ENCODE measurements around the gene PTPN21. TPM values are rescaled to one million over a fixed set of nuclear protein-coding genes. Genes with fewer than 3 reads are reported as not detected.

Gene PTPN21
- total RNA-seq, 1 donor from 2014 or later = 18.1 TPM

DNA sequence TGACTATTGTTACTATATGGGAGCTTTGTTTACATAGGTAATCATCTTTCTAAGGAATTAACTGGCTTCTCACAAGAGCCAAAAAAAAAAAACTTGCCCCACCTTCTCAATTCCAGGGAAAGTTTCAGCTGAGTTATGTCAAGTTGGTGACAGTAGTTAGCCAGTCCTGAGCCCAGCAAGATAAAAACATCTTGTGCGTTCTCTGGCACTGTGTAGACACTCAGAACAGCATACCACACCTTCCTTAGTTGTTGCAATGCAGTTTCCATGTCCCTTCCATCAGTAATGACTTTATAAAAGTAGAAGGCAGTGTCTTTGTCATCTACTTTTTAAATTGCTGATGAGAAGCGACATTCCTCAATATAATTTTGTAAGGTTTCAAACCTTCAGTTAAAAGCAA lies 50.2 kb downstream of the PTPN21 start:
- Histone ChIP-seq H3K27me3 (no peaks in the 10 kb centered on the region), H3K4me1 (no peaks in the 10 kb centered on the region), H3K9me3 (no peaks in the 10 kb centered on the region), H3K4me3 (no peak overlapping the region), H3K27ac (no peak overlapping the region), H3K36me3 (peaks cover 29 to 70% of the 10 kb centered on the region in 2 donors)
- intact Hi-C loops (cut with DNase I) = no loop called here
- no peak for DNase-seq (ENCODE audit: low spot score in 2 of 2)
- TF ChIP-seq, protein P1, sequence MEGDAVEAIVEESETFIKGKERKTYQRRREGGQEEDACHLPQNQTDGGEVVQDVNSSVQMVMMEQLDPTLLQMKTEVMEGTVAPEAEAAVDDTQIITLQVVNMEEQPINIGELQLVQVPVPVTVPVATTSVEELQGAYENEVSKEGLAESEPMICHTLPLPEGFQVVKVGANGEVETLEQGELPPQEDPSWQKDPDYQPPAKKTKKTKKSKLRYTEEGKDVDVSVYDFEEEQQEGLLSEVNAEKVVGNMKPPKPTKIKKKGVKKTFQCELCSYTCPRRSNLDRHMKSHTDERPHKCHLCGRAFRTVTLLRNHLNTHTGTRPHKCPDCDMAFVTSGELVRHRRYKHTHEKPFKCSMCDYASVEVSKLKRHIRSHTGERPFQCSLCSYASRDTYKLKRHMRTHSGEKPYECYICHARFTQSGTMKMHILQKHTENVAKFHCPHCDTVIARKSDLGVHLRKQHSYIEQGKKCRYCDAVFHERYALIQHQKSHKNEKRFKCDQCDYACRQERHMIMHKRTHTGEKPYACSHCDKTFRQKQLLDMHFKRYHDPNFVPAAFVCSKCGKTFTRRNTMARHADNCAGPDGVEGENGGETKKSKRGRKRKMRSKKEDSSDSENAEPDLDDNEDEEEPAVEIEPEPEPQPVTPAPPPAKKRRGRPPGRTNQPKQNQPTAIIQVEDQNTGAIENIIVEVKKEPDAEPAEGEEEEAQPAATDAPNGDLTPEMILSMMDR (IDR thresholded peaks at IDR 0.05) = no peak

DNA sequence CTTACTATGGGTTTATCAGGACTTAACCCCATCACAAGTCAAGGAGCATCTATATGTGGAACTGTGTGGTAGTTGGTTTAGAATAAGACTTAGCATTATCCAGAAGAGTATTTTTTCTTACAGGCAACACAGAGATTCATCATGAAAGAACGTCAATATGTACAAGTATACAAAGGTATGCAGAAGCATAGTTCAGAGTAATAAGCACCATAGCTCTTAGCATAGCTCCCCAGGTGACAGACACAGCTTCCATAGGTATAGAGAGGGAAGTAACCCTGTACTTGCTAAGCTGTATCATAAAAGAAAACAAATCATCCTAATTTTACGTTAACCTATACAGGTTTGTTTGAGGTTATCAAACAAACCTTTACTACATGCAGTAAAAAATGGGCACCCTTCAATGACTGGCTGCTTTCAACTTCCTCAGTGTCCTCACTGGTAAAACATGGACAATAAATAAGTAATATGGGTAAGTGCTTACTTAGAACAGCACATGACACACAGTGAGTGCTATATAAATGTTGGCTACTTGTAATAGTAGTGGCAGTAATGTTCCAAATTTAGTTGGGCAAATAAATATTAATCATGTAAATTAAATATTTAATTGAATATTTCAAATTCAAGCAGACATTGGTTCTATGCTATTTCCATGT lies 50.9 kb downstream of the PTPN21 start:
- intact Hi-C loops (cut with DNase I) = no loop called here
- Histone ChIP-seq H3K9me3 (no peaks in the 10 kb centered on the region), H3K27me3 (no peaks in the 10 kb centered on the region), H3K27ac (no peak overlapping the region), H3K4me1 (no peaks in the 10 kb centered on the region), H3K4me3 (no peak overlapping the region), H3K36me3 (peaks cover 28 to 71% of the 10 kb centered on the region in 2 donors)
- DNase-seq (ENCODE audit: low spot score in 2 of 2) = no peak
- TF ChIP-seq, protein P1 (IDR thresholded peaks at IDR 0.05) = no peak

DNA sequence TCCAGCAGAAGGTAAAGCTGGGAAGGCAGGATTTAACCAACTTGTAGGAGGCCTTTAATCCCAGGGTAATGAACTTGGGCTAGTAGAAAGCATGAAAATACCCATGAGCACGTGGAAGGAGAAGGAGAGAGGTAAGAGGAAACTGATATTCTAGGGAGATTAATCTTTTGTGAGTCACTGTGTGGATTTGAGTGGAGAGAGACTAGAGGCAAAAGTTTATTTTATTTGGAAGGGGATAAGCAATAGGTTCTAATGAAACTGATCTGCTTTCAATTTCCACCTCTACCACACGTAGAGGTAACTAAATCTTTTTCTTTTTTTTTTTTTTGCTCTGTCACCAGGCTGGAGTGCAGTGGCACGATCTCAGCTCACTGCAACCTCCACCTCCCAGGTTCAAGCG lies 52.1 kb downstream of the PTPN21 start:
- H3K36me3 ChIP-seq = peaks cover 28 to 76% of the 10 kb centered on the region in 2 donors
- DNase-seq (ENCODE audit: low spot score in 2 of 2) = no peak
- H3K4me1 ChIP-seq = no peaks in the 10 kb centered on the region
- TF ChIP-seq, protein P1 (IDR thresholded peaks at IDR 0.05) = no peak
- no peak overlapping the region for H3K27ac ChIP-seq
- no peaks in the 10 kb centered on the region for H3K27me3 ChIP-seq
- H3K4me3 ChIP-seq = no peak overlapping the region
- intact Hi-C loops (cut with DNase I) = no loop called here
- H3K9me3 ChIP-seq = no peaks in the 10 kb centered on the region

DNA sequence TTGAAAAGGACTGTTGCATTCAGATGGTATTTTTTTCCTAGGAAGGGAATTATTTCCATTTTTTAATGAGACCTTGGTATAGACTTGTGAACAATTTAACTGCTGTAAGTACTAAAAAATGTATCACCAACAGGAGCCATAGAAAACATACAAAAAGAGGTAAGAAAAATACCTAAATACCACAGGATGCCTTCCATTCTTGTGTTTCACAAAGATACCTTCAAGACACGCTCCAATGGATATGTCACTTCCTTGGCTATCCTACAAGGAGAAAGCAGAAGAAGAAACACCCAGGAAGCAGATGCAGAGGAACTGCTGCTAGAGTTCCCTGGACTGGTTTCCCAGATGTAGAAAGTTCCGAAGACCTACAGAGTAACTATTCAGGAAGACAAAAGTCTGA lies 54.2 kb downstream of the PTPN21 start:
- H3K36me3 ChIP-seq = peaks cover 29 to 72% of the 10 kb centered on the region in 2 donors
- intact Hi-C loops (cut with DNase I) = no loop called here

DNA sequence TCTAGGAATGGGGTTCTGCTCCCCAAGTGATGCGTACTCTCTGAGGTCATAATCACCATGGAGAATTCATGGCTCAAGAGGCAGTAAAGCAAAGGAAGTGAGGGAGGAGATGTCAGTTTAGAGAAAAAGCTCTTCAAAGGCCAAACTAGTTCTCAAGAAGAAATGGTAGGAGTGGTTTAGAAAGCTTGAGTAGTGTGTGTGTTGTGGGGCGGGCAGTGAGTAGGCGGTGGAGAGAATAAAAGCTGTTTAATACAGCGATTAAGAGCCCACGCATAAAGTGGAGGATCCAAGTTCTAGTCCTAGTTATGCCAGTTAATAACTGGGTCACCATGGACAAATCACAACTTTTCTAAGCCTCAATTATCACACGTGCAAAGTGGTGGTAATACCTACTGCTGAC lies 55.6 kb downstream of the PTPN21 start:
- H3K36me3 ChIP-seq = peaks cover 33 to 68% of the 10 kb centered on the region in 2 donors
- H3K9me3 ChIP-seq = no peaks in the 10 kb centered on the region
- intact Hi-C loops (cut with DNase I) = no loop called here
- H3K27me3 ChIP-seq = no peaks in the 10 kb centered on the region
- no peak overlapping the region for H3K27ac ChIP-seq
- H3K4me3 ChIP-seq = no peak overlapping the region
- DNase-seq (ENCODE audit: low spot score in 2 of 2) = no peak
- TF ChIP-seq, protein P1 (IDR thresholded peaks at IDR 0.05) = no peak
- no peaks in the 10 kb centered on the region for H3K4me1 ChIP-seq

More for the DNA sequence above, 54.2 kb downstream of the PTPN21 start:
- H3K27me3 ChIP-seq = no peaks in the 10 kb centered on the region
- H3K4me1 ChIP-seq = no peaks in the 10 kb centered on the region
- TF ChIP-seq, protein P1 (IDR thresholded peaks at IDR 0.05) = no peak
- H3K4me3 ChIP-seq = no peak overlapping the region
- H3K27ac ChIP-seq = no peak overlapping the region
- no peaks in the 10 kb centered on the region for H3K9me3 ChIP-seq
- DNase-seq (ENCODE audit: low spot score in 2 of 2) = no peak
